Limb (tissue), 2 donors: ENCODE results near the gene PLA2G5.
"Not testable (repeated sequence)": the region's sequence is repeated elsewhere in the genome, so short reads cannot be mapped to it uniquely, and the experiment has no call there.

Experiments used
- DNase-seq, 2 donors: peaks; one replicate each; pipeline ENCODE4 v3.0.0-alpha.2; 2016; ENCODE audit errors: extremely low spot score in 2 of 2

The PLA2G5 gene

DNA sequence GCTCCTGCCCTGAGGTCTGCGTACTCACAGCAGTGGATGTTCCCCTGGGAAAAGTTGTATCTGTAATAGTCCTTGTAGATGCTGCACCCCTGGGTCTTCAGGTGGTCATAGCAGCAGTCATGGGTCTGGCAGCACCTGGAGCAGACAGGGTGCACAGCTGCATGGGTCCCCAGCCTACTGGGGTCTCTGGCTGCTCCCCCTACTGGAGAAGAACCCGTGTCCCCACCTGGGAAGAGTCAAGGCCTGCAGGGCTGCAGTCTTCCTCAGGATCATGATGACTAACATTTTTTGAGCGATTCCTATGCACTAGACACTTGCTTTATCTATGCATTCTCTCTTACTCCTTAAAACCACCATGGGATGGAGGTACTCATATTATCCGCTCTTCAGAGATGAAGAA is 45.5 kb downstream of the PLA2G5 start:
- no peak for DNase-seq

DNA sequence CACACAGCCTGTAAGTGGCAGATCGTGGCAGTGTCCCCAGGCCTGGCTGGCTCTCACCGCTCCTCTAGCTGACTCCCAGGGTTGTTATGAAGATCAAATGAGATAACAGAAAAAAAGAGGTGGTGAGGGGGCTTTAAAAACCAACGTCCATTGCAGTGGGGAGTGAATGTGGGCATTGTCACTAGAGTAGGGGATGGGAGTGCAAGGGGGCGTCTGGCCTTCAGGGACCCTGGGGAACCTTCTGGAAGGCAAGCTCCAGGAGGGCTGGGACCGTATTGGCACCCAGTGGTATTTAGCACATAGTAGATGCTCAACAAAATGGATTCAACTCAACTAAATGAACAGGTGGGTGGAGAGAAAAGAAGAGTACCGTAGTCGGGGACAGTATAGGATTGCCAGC is 45.9 kb downstream of the PLA2G5 start:
- no peak for DNase-seq

DNA sequence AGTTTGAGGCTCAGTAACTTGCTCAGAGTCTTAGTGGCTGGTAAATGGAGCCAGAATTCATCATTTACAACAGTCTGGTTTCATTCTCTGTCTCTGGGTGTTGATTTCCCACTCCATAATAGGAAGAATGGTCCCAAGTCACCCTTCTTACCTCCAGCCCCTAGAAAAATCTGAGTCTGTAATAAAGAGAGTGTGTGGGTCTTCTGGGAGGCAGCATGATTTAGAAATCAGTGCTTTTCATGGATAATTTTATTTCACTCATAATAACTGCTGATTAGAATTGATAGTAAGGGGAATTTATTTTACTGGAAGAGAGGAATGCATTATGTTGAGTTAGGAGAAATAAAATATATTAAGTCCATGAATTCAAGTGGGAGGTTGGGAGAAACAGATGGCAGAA is 47.2 kb downstream of the PLA2G5 start:
- no peak for DNase-seq

DNA sequence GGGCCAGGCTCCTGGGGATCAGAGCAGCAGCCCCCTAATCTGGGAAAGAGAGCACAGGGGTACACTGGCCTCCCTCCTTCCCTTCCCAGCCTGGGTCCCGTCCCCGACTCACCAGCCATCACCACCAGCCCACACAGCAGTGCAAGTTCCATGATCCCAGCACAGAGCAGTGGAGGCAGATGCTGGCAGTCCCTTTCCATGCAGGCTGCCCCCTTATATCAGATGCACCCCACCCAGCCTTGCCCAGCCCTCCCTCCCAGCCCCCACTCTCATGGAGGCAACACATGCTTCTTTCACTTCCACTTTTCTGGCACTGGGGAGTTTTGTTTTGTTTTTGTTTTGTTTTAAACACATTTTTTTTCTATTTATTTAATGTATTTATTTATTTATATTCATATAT is 49.4 kb downstream of the PLA2G5 start, which contains the start of gene PLA2G2D:
Gene PLA2G2D (minus strand): TSS at position 190 of the 400 bp plus-strand sequence. CDS start 38 bp downstream, at position 152.
- no peak for DNase-seq

DNA sequence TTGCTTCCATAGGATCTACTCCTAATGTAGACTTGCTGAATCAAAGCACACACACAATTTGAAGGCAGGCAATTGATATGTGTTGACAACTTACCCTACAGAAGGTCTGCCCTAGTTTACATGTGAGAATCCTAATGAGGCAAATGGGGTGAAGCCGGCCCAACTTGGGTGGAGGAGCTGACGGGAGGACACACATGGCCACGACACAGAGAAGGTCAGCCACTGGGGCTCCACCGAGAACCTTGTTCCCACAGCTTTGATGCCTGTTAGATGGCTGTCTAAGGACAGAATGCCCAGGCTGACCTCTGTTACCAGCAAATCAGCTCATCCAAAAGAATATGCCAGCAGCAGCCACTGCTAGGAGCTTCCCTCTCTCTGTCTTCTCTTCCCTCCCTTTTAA is 50.8 kb downstream of the PLA2G5 start:
- no peak for DNase-seq

DNA sequence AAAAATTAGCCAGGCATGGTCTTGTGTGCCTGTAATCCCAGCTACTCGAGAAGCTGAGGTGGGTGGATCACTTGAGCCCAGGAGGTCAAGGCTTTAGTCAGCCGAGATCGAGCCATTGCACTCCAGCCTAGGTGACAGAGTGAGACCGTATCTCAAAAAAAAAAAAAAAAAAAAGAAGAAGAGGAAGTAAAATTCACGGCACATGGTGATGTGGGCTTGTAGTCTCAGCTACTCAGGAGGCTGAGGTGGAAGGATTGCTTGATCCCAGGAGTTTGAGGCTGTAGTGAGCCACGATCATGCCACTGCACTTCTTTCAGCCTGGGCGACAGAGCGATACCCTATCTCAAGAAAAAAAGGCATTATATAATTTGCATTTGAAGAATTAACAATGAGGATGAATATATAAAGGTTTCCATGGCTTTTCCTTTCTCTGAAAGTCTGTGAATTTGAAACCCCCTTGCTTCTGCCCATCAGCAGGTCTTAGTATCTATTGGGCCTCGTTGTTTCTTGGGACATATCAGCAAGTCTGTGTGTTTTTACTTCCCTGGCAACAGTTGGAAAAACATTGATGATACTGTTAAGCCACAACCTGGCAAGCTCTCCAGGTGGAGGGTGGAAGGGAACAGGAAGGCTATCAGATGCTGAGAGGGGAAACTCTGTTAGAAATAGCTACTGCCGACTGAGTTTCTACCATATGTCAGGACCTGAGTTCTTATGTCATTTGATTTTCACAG is 53.9 kb downstream of the PLA2G5 start:
- DNase-seq = no peak

DNA sequence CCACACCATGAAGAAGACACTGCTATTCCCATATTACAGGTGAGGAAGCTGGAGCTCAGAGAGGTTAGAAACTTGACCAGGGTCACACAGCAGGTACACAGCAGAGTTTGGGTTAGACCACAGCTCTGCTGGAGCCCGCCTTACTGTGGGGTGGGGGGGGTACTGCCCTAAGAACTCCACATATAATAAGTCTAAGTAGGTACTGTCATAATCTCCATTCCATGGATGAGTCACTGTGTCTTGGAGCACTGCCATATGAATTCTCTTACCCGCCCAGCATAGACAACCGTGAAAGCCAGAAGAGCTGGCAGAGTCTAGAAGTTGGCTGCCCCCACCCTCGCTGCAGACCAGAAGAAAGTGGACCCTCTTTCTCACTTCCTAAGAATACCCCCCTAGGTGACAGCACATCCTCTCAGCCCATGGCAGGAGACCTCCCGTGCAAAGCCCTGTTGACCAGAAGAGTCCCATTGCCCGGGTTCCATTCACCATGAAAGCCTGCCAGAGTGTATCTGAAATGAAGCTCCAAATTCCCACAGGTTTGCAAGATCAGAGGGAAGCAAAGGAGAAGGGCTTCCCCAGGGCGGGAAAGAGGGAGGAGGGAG is 54.6 kb downstream of the PLA2G5 start:
- no peak for DNase-seq

DNA sequence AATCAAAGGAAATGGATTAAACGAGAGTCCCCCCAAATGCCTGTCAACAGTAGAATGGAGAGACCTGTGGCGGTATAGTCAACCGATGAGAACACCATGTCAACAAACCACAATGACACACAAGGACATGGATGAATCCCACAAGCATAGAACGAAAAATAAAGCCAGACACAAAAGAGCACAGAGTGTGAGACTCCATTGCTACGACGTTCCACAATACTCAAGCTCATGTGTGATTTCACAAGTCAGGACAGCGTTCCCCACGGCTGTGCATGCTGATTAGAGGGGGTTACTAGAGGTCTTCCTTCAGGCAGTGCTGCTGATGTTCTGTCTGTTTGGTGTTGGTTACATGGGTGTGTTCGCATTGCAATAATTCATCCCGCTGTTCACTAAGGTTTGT is 55.1 kb downstream of the PLA2G5 start:
- DNase-seq = no peak

DNA sequence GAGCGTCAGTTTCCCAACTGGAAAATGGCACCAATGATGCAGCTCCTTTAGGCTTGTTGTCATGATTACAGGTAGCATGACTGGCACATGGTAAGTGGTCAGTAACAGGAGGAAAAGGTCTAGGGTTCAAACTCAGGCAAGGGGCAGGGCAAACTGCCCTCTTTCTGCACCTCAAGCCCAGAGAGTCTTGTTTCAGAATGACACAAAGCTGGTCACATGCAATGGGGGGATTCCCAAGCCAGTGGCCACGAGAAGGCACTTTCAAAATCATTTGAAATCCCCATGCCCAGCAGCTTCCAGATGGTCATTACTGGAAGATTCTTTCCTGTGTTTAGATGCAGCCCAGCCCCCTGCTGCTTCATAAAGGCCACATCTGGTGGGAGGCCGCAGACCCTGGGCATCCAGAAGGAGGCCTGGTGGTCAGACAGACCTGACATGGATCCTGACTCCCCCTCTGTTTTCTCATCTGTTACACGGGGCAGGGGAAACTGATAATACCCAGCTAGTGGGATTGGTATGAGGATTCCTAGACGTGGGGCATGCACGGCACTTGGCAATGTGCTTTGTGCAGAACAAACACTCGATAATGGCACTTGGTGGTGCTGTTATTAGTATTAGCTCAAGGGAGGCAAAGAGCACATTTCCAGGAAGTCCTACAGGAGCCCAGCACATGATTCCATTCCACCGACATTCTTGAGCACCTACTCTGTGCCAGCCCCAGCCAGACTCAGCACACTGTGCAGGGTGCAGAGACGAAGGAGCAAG is 56.2 kb downstream of the PLA2G5 start:
- no peak for DNase-seq

DNA sequence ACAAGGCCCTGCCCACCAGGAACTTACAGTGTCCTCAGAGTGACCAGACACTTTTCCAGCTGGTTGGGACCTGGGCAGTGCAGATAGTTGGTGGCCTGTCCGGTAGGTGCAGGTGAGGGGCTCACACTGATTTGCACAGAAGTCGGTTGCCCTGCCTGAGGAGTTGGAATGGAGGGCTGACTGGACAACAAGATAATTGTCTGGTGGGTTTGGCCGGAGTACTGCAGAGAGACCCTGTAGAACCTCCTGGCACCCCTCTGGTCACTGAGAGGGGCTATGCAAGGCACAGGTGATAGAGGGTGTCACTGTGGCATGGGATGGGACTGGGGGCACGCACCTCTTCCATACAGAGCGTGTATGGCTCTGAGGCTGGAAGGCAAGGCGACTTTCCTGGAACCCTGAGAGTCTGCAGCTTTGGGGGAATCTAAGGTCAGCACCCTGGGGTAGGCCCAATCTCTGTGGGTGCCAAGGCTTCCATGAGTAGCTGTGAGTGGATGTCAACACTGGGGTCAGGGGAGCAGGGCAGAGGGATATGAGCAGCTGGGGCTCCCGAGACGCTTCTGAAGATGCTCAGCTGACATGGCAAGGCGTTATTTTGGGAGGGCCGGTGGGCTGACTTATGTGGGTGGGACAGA is 56.9 kb downstream of the PLA2G5 start:
- DNase-seq = no peak

DNA sequence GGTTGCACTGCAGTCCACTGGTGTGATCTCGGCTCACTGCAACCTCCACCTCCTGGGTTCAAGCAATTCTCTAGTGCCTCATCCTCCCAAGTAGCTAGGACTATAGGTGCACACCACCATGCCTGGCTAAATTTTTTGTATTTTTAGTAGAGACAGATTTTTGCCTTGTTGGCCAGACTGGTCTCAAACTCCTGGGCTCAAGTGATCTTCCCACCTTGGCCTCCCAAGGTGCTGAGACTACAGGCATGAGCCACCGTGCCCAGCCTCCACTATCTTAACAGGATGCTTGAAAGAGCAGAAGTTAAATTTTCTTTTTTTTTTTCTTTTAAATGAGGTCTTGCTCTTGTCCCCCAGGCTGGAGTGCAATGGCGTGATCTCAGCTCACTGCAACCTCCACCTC is 60.5 kb downstream of the PLA2G5 start:
- not testable (repeated sequence) for DNase-seq

DNA sequence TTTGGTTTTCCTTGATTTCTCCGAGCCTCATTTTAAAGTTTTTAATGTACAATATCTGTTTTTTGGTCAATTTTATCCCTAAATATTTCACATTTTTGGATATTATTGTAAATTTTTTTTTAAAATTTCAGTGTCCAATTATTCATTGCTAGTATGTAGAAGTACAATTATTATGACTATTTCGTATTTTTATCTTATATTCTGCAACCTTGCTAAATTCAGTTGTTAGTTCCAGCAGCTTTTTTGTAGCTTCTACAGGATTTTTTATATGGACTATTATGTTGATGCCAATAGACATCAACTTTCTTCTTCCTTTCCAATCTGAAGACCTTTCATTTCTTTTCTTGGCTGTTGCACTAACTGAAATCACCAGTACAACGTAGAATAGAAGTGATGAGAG is 65.0 kb downstream of the PLA2G5 start:
- no peak for DNase-seq

DNA sequence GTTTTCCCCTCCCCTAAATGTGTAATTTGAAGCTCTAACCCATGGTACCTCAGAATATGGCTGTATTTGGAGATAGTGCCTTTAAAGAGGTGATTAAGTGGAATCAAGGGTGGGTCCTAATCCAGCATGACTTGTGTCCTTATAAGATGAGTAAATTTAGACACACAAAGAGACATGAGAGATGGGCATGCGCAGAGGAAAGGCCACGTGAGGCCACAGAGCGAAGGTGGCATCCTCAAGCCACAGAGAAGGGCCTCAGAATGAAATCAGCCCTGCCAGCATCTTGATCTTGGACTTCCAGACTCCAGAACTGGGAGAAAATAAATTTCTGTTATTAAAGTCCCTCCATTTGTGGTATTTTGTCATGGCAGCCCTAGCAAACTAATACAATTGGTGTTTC is 66.3 kb downstream of the PLA2G5 start:
- no peak for DNase-seq

DNA sequence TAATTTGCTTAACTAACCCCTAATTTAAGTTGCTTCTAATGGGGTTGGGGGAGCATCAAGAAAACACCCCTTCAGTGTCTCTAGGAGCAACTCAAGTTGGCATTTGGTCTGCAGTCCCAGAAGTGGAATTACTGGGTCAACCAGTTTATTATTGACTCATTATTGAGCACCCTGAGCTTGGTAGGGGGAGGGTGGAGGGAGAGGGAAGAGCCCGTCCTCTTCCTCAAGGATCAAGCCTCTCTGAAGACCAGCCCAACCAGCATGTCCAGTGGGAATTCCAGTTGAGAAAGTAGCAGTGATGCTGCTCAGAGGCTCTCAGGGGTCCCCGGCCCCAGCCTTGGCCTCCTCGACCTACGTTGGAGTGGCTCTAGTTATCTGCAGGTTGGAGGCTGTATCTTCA is 67.1 kb downstream of the PLA2G5 start:
- DNase-seq = no peak

DNA sequence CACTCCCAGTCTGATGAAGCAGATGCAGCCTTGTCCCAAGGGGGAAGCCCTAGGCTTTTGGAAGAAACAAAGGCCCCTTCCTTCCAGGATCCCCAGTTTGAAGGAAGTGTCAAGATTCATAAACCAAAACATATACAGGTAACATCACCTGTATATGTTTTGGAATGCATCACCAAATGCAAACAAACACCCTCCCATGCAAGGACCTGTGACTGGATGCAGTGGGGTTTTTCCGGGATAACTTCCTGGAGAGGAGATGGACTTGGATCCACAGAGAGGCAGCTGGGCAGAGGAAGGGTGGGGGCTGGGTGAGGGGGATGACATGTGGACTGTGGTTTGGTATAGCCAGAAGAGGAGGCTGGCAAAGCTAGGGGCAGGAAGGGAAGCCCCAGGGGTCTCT is 67.6 kb downstream of the PLA2G5 start:
- DNase-seq = no peak

DNA sequence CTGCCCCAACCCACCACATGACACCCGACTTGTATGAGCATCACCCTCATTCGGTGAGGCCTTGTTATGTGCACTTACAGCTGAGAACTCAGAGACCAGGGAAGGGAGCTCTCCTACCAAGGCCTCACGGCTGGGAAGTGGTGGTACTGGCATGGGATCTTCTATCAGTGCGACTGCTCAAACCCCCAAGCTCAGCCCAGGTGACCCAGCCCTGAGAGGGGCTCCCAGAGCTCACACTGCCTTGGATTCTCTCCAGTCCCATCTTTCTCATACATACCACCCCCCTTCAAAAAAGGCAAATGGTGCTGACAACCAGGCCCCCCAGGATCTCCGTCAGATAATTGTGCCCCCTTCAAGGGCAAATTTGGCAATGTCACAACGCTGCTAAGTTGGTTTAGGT is 68.4 kb downstream of the PLA2G5 start:
- no peak for DNase-seq

DNA sequence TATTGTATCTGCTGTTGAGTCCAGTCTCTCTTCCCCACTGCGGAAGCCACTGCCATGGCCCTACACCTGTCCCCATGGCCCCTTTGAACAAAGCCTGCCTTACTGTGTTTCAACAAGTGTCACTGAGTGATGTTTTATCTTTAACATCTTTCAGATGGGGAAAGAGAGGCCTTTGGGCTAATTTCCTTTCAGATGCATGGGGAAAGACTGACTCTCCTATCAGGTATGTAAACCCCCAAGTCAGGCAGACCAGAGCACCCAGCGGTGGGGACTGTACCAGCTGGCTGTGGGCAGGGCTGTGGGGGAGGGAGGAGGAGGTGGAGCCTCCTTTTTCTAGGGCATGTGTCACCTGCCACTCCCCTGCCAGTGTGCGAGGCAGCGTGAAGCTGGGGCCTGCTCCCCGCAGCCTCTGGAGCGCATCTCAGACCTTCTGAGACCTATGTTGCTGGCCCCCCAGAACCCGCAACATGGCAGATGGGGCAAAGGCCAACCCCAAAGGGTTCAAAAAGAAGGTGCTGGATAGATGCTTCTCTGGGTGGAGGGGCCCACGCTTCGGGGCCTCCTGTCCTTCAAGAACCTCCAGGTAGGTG is 69.1 kb downstream of the PLA2G5 start, which contains the start of gene PLA2G2F:
Gene PLA2G2F (plus strand): TSS at position 363 of the 590 bp plus-strand sequence. CDS start 105 bp downstream, at position 468.
- no peak for DNase-seq

DNA sequence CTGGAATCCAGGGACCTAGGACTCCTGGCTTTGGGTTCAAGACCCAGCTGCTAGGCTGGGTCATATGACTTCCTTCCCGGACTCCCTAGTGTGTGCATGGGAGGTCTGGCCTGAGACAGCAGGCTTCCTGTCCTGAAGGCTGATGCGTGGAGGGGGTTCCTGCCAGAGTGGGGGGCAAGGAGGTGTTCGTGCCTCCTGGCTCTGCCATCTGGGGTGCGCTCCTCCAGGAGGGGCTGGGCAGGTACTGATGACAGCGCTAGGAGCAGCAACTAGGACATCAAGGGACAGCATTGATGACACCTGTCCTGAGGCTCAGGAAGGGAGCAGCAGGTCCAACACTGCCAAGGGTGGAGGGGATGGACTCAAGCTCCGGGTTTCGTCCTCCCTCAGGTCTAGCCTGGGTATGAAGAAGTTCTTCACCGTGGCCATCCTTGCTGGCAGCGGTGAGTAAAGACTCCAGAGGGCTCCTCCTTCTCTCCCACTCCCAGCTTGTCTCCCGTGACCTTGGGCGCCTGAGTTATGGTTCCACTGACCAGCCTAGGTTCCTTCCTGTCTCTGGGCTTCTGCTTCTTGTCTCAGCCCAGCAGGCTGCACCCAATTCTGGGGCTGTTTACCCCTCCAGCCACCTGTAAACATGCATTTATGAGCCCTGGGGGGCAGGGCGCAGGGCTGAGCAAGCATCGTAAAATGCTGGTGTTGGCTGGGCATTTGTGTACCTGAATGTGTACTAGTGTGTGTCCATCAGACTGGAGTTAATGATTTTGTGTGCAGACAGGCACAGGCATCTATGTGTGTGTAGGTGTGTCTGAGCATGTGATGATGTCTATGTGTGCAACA is 70.0 kb downstream of the PLA2G5 start:
- DNase-seq = no peak

DNA sequence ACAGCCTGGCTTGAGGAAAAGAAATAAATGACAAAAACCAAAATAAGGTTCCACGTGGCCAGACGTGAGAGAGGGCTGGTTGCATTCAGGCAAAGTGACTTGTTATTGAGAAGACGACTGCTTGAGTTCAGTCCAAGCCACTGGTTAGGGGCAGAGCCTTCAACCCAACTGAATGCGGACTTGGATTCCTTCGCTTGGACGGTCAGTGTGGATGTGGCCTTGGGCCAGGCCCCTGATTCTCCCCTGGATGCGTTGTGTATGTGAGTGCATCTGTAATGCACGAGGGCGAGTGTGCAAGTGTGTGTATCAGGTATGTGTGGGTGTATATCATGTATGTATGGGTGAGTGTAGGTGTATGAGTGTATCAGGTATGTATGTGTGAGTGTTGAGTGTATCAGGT is 71.0 kb downstream of the PLA2G5 start:
- DNase-seq = no peak

DNA sequence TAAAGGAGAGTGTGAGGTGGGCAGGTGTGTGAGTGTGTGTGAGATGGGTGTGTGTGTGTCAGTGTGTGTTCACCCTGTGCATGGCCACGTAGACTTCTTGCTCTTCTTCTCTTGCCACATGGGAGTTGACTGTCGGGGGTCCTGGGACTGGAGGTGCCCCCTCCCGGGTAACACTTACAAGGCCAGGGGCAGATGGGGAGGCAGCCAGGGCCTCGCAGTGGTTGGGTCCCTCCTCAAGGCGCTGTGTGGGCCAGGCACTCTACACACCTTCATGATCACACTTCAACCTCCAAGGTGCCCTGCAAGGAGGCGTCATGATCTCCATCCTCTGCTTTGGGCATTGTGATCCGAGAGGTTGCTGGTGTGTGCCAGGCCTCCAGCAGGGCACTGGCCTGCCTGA is 71.5 kb downstream of the PLA2G5 start:
- no peak for DNase-seq
